ENCODE data around the gene APBB3.

APBB3 gene

GRCh38 chr5:140557136-140557805, 7.1 kb downstream of the APBB3 start, which contains the start of gene SRA1:
Gene SRA1, minus strand, starts transcription at chr5:140557473. Its CDS starts 21 bp downstream, at chr5:140557452.
- no peaks in the 10 kb centered on the region for H3K27me3 ChIP-seq (ENCODE audit: control insufficient read depth, insufficient read depth, low read length, poor library complexity, severe bottlenecking)
- 1% methylated on average over 46 of the region's 46 CpGs for WGBS, 2 experiments
- H3K36me3 ChIP-seq (ENCODE audit: control insufficient read depth, insufficient read depth, low read length) = no peaks in the 10 kb centered on the region
- H3K4me1 ChIP-seq (ENCODE audit: control insufficient read depth, insufficient read depth, low read length) = peaks cover 18% of the 10 kb centered on the region
- H3K9me3 ChIP-seq (ENCODE audit: control insufficient read depth, low read length) = no peaks in the 10 kb centered on the region
- H3K4me3 ChIP-seq (ENCODE audit: insufficient read depth, low read depth, low read length) = peak within 1 kb of the TSS; percentile 96
- peak within 1 kb of the TSS; percentile 91 for H3K27ac ChIP-seq (ENCODE audit: insufficient read depth, low read depth, low read length, poor library complexity, severe bottlenecking)

GRCh38 chr5:140556438-140556837, 8.0 kb downstream of the APBB3 start:
- no peaks in the 10 kb centered on the region for H3K27me3 ChIP-seq (ENCODE audit: control insufficient read depth, insufficient read depth, low read length, poor library complexity, severe bottlenecking)
- H3K4me3 ChIP-seq (ENCODE audit: insufficient read depth, low read depth, low read length) = peak overlapping the region; percentile 96
- 7 to 18% methylated on average over 5 to 6 of the region's 6 CpGs for WGBS, 2 experiments
- no peak overlapping the region for H3K27ac ChIP-seq (ENCODE audit: insufficient read depth, low read depth, low read length, poor library complexity, severe bottlenecking)
- H3K9me3 ChIP-seq (ENCODE audit: control insufficient read depth, low read length) = no peaks in the 10 kb centered on the region
- H3K36me3 ChIP-seq (ENCODE audit: control insufficient read depth, insufficient read depth, low read length) = no peaks in the 10 kb centered on the region
- peaks cover 18% of the 10 kb centered on the region for H3K4me1 ChIP-seq (ENCODE audit: control insufficient read depth, insufficient read depth, low read length)

GRCh38 chr5:140555747-140556312, 8.6 kb downstream of the APBB3 start:
- Histone ChIP-seq H3K9me3 (ENCODE audit: control insufficient read depth, low read length) (no peaks in the 10 kb centered on the region), H3K36me3 (ENCODE audit: control insufficient read depth, insufficient read depth, low read length) (peaks cover 2% of the 10 kb centered on the region), H3K4me1 (ENCODE audit: control insufficient read depth, insufficient read depth, low read length) (peaks cover 18% of the 10 kb centered on the region), H3K27ac (ENCODE audit: insufficient read depth, low read depth, low read length, poor library complexity, severe bottlenecking) (no peak overlapping the region), H3K4me3 (ENCODE audit: insufficient read depth, low read depth, low read length) (peak overlapping the region; percentile 96), H3K27me3 (ENCODE audit: control insufficient read depth, insufficient read depth, low read length, poor library complexity, severe bottlenecking) (no peaks in the 10 kb centered on the region)
- 89 to 91% methylated on average over 1 of the region's 1 CpG for WGBS, 2 experiments

GRCh38 chr5:140554454-140554853, 9.9 kb downstream of the APBB3 start:
- H3K4me1 ChIP-seq (ENCODE audit: control insufficient read depth, insufficient read depth, low read length) = peaks cover 18% of the 10 kb centered on the region
- H3K4me3 ChIP-seq (ENCODE audit: insufficient read depth, low read depth, low read length) = no peak overlapping the region
- H3K27ac ChIP-seq (ENCODE audit: insufficient read depth, low read depth, low read length, poor library complexity, severe bottlenecking) = no peak overlapping the region
- peaks cover 15% of the 10 kb centered on the region for H3K36me3 ChIP-seq (ENCODE audit: control insufficient read depth, insufficient read depth, low read length)
- H3K27me3 ChIP-seq (ENCODE audit: control insufficient read depth, insufficient read depth, low read length, poor library complexity, severe bottlenecking) = no peaks in the 10 kb centered on the region
- 93 to 94% methylated on average over 2 of the region's 2 CpGs for WGBS, 2 experiments
- no peaks in the 10 kb centered on the region for H3K9me3 ChIP-seq (ENCODE audit: control insufficient read depth, low read length)

- H3K27ac ChIP-seq (ENCODE audit: insufficient read depth, low read depth, low read length, poor library complexity, severe bottlenecking) = no peak overlapping the region
- H3K9me3 ChIP-seq (ENCODE audit: control insufficient read depth, low read length) = no peaks in the 10 kb centered on the region
- peaks cover 21% of the 10 kb centered on the region for H3K4me1 ChIP-seq (ENCODE audit: control insufficient read depth, insufficient read depth, low read length)
- H3K4me3 ChIP-seq (ENCODE audit: insufficient read depth, low read depth, low read length) = no peak overlapping the region
- WGBS, 2 experiments = 91 to 94% methylated on average over 2 of the region's 2 CpGs
- no peaks in the 10 kb centered on the region for H3K27me3 ChIP-seq (ENCODE audit: control insufficient read depth, insufficient read depth, low read length, poor library complexity, severe bottlenecking)
- H3K36me3 ChIP-seq (ENCODE audit: control insufficient read depth, insufficient read depth, low read length) = peaks cover 20% of the 10 kb centered on the region
Measured at GRCh38 chr5:140553657-140554056, 10.7 kb downstream of the APBB3 start.

- Histone ChIP-seq H3K27me3 (ENCODE audit: control insufficient read depth, insufficient read depth, low read length, poor library complexity, severe bottlenecking) (no peaks in the 10 kb centered on the region), H3K9me3 (ENCODE audit: control insufficient read depth, low read length) (no peaks in the 10 kb centered on the region), H3K4me1 (ENCODE audit: control insufficient read depth, insufficient read depth, low read length) (peaks cover 30% of the 10 kb centered on the region), H3K36me3 (ENCODE audit: control insufficient read depth, insufficient read depth, low read length) (peaks cover 20% of the 10 kb centered on the region), H3K4me3 (ENCODE audit: insufficient read depth, low read depth, low read length) (no peak overlapping the region), H3K27ac (ENCODE audit: insufficient read depth, low read depth, low read length, poor library complexity, severe bottlenecking) (no peak overlapping the region)
- WGBS, 2 experiments = 93 to 95% methylated on average over 4 of the region's 4 CpGs
Measured at GRCh38 chr5:140551872-140552271, 12.5 kb downstream of the APBB3 start.

- Histone ChIP-seq H3K27me3 (ENCODE audit: control insufficient read depth, insufficient read depth, low read length, poor library complexity, severe bottlenecking) (no peaks in the 10 kb centered on the region), H3K36me3 (ENCODE audit: control insufficient read depth, insufficient read depth, low read length) (peaks cover 20% of the 10 kb centered on the region), H3K4me3 (ENCODE audit: insufficient read depth, low read depth, low read length) (no peak overlapping the region), H3K9me3 (ENCODE audit: control insufficient read depth, low read length) (no peaks in the 10 kb centered on the region), H3K4me1 (ENCODE audit: control insufficient read depth, insufficient read depth, low read length) (peaks cover 27% of the 10 kb centered on the region), H3K27ac (ENCODE audit: insufficient read depth, low read depth, low read length, poor library complexity, severe bottlenecking) (no peak overlapping the region)
- 93 to 96% methylated on average over 11 of the region's 11 CpGs for WGBS, 2 experiments
Measured at GRCh38 chr5:140550147-140551079, 14.0 kb downstream of the APBB3 start.

- Histone ChIP-seq H3K27me3 (ENCODE audit: control insufficient read depth, insufficient read depth, low read length, poor library complexity, severe bottlenecking) (no peaks in the 10 kb centered on the region), H3K9me3 (ENCODE audit: control insufficient read depth, low read length) (no peaks in the 10 kb centered on the region), H3K4me1 (ENCODE audit: control insufficient read depth, insufficient read depth, low read length) (peaks cover 23% of the 10 kb centered on the region), H3K4me3 (ENCODE audit: insufficient read depth, low read depth, low read length) (no peak overlapping the region), H3K36me3 (ENCODE audit: control insufficient read depth, insufficient read depth, low read length) (peaks cover 26% of the 10 kb centered on the region), H3K27ac (ENCODE audit: insufficient read depth, low read depth, low read length, poor library complexity, severe bottlenecking) (no peak overlapping the region)
- WGBS, 2 experiments = 95 to 99% methylated on average over 3 of the region's 3 CpGs
Measured at GRCh38 chr5:140549237-140550144, 14.9 kb downstream of the APBB3 start.

- H3K27me3 ChIP-seq (ENCODE audit: control insufficient read depth, insufficient read depth, low read length, poor library complexity, severe bottlenecking) = no peaks in the 10 kb centered on the region
- H3K27ac ChIP-seq (ENCODE audit: insufficient read depth, low read depth, low read length, poor library complexity, severe bottlenecking) = no peak overlapping the region
- 92% methylated on average over 7 of the region's 7 CpGs for WGBS, 2 experiments
- peaks cover 23% of the 10 kb centered on the region for H3K4me1 ChIP-seq (ENCODE audit: control insufficient read depth, insufficient read depth, low read length)
- H3K4me3 ChIP-seq (ENCODE audit: insufficient read depth, low read depth, low read length) = no peak overlapping the region
- H3K36me3 ChIP-seq (ENCODE audit: control insufficient read depth, insufficient read depth, low read length) = peaks cover 30% of the 10 kb centered on the region
- H3K9me3 ChIP-seq (ENCODE audit: control insufficient read depth, low read length) = no peaks in the 10 kb centered on the region
Measured at GRCh38 chr5:140548791-140549190, 15.6 kb downstream of the APBB3 start.

All from ectodermal cell (in vitro differentiated cells).